Left colon (tissue), 2 donors: ENCODE data around the gene C20orf144. TPM values are rescaled to one million over a fixed set of nuclear protein-coding genes. Genes with fewer than 3 reads are reported as not detected.

Experiments used
- ATAC-seq: fragments of 200-7000 bp; cut with Tn5 transposase; one replicate; pipeline ENCODE4 v1.9.1; 2020; ENCODE audit warnings: mild to moderate bottlenecking, moderate library complexity
- DNase-seq, 2 donors: peaks; one replicate each; pipeline ENCODE4 v3.0.0-alpha.2; 2020
- intact Hi-C, 2 donors: fragments of 100-400 bp; cut with DNase I in 1 of 2; cut with micrococcal nuclease in 1 of 2; formaldehyde crosslinking; loops; one replicate each; pipeline versions ENCODE4 v1.11.2 to v1.14.0; 2022; cut with DNase I, micrococcal nuclease
- total RNA-seq, 2 donors: library from RNA; stranded (reverse); fragmentation: NEBNext Ultra II Directional; extraction: Animal tissue kit (Norgen Biotek cat#: 25700); gene quantifications; one replicate each; pipeline ENCODE4 v1.2.1, GENCODE V29; 2021
- donor health status: DM: no; HTN: no; CAD: no.
- donor health status: DM: yes; HTN: yes; CAD: no.

C20orf144 gene
- total RNA-seq, 2 donors from 2014 or later, result not detected

GRCh38 chr20:33659341-33660034 is 2.6 kb upstream of the C20orf144 start:
- peak in 1 of 2 donors; percentile 4 for DNase-seq
- intact Hi-C loops, result no loop called here
- no peak for ATAC-seq

GRCh38 chr20:33660035-33660684 is 2.0 kb upstream of the C20orf144 start:
- intact Hi-C loops, result no loop called here
- ATAC-seq (no peak), DNase-seq (peak in 1 of 2 donors; percentile 3)

- DNase-seq (no peak), ATAC-seq (no peak)
- intact Hi-C loops, result no loop called here
These were observed 1.5 kb upstream of the C20orf144 start for GRCh38 chr20:33660685-33661058.

GRCh38 chr20:33663161-33664084 is 1.3 kb downstream of the C20orf144 start:
- ATAC-seq, result peak; percentile 50
- intact Hi-C loops, result no loop called here
- peak; percentile 82 to 92 for DNase-seq

- intact Hi-C loops, result no loop called here
- DNase-seq (no peak), ATAC-seq (no peak)
These were observed 2.1 kb downstream of the C20orf144 start for GRCh38 chr20:33664085-33664761.

GRCh38 chr20:33664762-33665144 is 2.6 kb downstream of the C20orf144 start:
- no peak for ATAC-seq

GRCh38 chr20:33666293-33667244 is 4.4 kb downstream of the C20orf144 start, which contains the start of gene ACTL10:
ACTL10 (plus strand) TSS chr20:33666943; CDS start chr20:33667498, 555 bp downstream.
- DNase-seq (peak; percentile 98 to 99), ATAC-seq (peak; percentile 71)
- intact Hi-C loops, result no loop called here

More at GRCh38 chr20:33664762-33665144, 2.6 kb downstream of the C20orf144 start:
- no peak for DNase-seq
- intact Hi-C loops, result no loop called here

- peak; percentile 38 for ATAC-seq
- peak; percentile 66 to 75 for DNase-seq
- intact Hi-C loops, result no loop called here
These were observed 5.1 kb downstream of the C20orf144 start for GRCh38 chr20:33667245-33667675.

GRCh38 chr20:33667676-33668465 is 5.7 kb downstream of the C20orf144 start:
- intact Hi-C loops, result no loop called here

GRCh38 chr20:33668466-33669155 is 6.5 kb downstream of the C20orf144 start:
- intact Hi-C loops, result no loop called here
- DNase-seq (no peak), ATAC-seq (no peak)

More at GRCh38 chr20:33667676-33668465, 5.7 kb downstream of the C20orf144 start:
- DNase-seq (peak; percentile 68 to 85), ATAC-seq (peak; percentile 58)

GRCh38 chr20:33669224-33669623 is 7.1 kb downstream of the C20orf144 start:
- DNase-seq (no peak), ATAC-seq (no peak)
- intact Hi-C loops, result no loop called here

GRCh38 chr20:33669873-33670640 is 7.9 kb downstream of the C20orf144 start:
- intact Hi-C loops, result no loop called here
- DNase-seq, result no peak
- ATAC-seq, result no peak

GRCh38 chr20:33670715-33671499 is 8.8 kb downstream of the C20orf144 start:
- DNase-seq (no peak), ATAC-seq (no peak)
- intact Hi-C loops, result no loop called here

GRCh38 chr20:33671573-33672288 is 9.6 kb downstream of the C20orf144 start:
- DNase-seq, result no peak
- no peak for ATAC-seq
- intact Hi-C loops, result no loop called here
